ENCODE measurements around the gene MCTP2.

DNA sequence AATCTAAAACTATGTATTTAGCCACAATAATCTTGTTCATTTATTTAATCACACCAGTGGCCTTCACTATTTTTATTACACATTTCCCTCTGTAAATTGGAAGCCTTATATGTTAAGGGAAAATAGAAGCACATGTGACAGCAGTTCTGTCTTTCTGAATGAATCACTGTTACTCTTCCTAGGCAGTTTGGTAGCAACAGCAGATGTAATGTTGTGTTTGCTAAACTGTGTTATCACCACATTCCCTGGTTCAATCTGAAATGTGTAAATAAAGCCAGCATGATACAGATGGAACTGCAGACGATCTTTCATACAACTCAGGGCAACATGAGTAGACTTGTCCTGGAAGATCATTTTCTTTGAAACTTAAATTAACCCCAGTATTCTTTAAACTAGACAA, 220.1 kb downstream of the MCTP2 start:
- TF ChIP-seq POLR2A (IDR thresholded peaks at IDR 0.05), result no peak
- TF ChIP-seq, protein P1, sequence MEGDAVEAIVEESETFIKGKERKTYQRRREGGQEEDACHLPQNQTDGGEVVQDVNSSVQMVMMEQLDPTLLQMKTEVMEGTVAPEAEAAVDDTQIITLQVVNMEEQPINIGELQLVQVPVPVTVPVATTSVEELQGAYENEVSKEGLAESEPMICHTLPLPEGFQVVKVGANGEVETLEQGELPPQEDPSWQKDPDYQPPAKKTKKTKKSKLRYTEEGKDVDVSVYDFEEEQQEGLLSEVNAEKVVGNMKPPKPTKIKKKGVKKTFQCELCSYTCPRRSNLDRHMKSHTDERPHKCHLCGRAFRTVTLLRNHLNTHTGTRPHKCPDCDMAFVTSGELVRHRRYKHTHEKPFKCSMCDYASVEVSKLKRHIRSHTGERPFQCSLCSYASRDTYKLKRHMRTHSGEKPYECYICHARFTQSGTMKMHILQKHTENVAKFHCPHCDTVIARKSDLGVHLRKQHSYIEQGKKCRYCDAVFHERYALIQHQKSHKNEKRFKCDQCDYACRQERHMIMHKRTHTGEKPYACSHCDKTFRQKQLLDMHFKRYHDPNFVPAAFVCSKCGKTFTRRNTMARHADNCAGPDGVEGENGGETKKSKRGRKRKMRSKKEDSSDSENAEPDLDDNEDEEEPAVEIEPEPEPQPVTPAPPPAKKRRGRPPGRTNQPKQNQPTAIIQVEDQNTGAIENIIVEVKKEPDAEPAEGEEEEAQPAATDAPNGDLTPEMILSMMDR (IDR thresholded peaks at IDR 0.05), result no peak
